ENCODE data around the gene ERP27.

ERP27 gene

GRCh38 chr12:14919455-14919854, 18.9 kb downstream of the ERP27 start:
- CTCF ChIA-PET = no interaction called here
- DNase-seq = no peak
- Mint-ChIP-seq H3K9me3 (no peaks in the 10 kb centered on the region), H3K4me3 (no peak overlapping the region), H3K27me3 (no peaks in the 10 kb centered on the region), H3K36me3 (peaks cover 72% of the 10 kb centered on the region), H3K4me1 (peaks cover 17% of the 10 kb centered on the region), H3K27ac (no peak overlapping the region)

- H3K27ac Mint-ChIP-seq = no peak overlapping the region
- no peaks in the 10 kb centered on the region for H3K27me3 Mint-ChIP-seq
- CTCF ChIA-PET = no interaction called here
- peaks cover 84% of the 10 kb centered on the region for H3K36me3 Mint-ChIP-seq
- H3K9me3 Mint-ChIP-seq = no peaks in the 10 kb centered on the region
- no peak overlapping the region for H3K4me3 Mint-ChIP-seq
- H3K4me1 Mint-ChIP-seq = peaks cover 13% of the 10 kb centered on the region
- DNase-seq = no peak
These were observed 22.6 kb downstream of the ERP27 start for GRCh38 chr12:14915736-14916135.

- H3K4me3 Mint-ChIP-seq = no peak overlapping the region
- H3K27me3 Mint-ChIP-seq = no peaks in the 10 kb centered on the region
- no peak overlapping the region for H3K27ac Mint-ChIP-seq
- no peak for DNase-seq
- CTCF ChIA-PET = no interaction called here
- H3K4me1 Mint-ChIP-seq = peaks cover 4% of the 10 kb centered on the region
- no peaks in the 10 kb centered on the region for H3K9me3 Mint-ChIP-seq
- peaks cover 79% of the 10 kb centered on the region for H3K36me3 Mint-ChIP-seq
These were observed 25.0 kb downstream of the ERP27 start for GRCh38 chr12:14913381-14913781.

DNA sequence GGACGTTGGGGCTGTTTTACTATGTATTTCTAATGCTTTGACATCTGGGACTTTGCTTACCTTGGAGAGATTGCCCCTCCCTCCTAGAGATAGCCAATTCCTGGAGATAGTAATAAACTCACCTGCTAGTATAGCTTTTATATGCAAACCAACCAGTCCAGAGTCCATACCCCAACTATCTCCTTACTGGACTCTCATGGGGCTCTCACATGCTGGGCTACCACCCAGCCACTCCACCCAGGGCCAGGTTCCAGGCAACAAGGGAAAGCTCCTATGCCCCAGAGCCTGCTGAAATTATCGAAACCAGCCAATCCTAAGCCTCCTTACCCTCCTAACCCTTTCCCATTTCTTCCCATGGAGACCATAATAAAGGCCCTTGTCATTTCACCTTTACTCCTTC, 27.2 kb downstream of the ERP27 start:
- H3K27me3 Mint-ChIP-seq = no peaks in the 10 kb centered on the region
- CTCF ChIA-PET = interaction anchor here (1.3 kb wide), 1 partner anchor 10 kb away, joined by 4 read pairs; no protein-coding TSS in a partner anchor
- peaks cover 69% of the 10 kb centered on the region for H3K36me3 Mint-ChIP-seq
- no peak overlapping the region for H3K4me3 Mint-ChIP-seq
- DNase-seq = no peak
- peaks cover 4% of the 10 kb centered on the region for H3K4me1 Mint-ChIP-seq
- no peak overlapping the region for H3K27ac Mint-ChIP-seq
- no peaks in the 10 kb centered on the region for H3K9me3 Mint-ChIP-seq

GRCh38 chr12:14910090-14910915, 28.0 kb downstream of the ERP27 start:
- Mint-ChIP-seq H3K4me1 (peaks cover 4% of the 10 kb centered on the region), H3K9me3 (no peaks in the 10 kb centered on the region), H3K36me3 (peaks cover 66% of the 10 kb centered on the region), H3K27ac (no peak overlapping the region), H3K4me3 (no peak overlapping the region), H3K27me3 (no peaks in the 10 kb centered on the region)
- CTCF ChIA-PET = interaction anchor here (1.1 to 1.3 kb wide), 2 partner anchors 9 to 311 kb away, joined by 3 to 4 read pairs; partner anchors contain the start of gene RERG
- no peak for DNase-seq

- Mint-ChIP-seq H3K36me3 (peaks cover 49% of the 10 kb centered on the region), H3K9me3 (no peaks in the 10 kb centered on the region), H3K4me1 (peaks cover 2% of the 10 kb centered on the region), H3K4me3 (no peak overlapping the region), H3K27ac (no peak overlapping the region), H3K27me3 (no peaks in the 10 kb centered on the region)
- DNase-seq = no peak
- CTCF ChIA-PET = no interaction called here
These were observed 30.4 kb downstream of the ERP27 start for GRCh38 chr12:14907953-14908352.

DNA sequence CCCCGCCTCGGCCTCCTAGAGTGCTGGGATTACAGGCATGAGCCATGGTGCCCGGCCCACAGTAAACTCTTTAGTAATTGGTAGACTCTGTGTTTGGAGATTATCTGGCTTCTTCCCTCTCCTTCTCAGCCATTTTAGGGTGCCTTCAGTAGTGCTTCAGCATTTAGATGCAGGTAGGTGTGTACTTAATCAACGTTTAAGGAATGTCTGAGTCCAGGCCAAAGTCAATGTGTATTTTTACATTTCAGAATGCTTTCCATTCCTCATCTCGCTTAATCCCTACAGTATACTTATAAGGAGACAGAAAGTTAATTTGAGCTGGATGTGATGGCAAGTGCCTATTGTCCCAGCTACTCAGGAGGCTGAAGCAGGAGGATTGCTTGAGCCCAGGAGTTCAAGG, 32.2 kb downstream of the ERP27 start:
- peaks cover 36% of the 10 kb centered on the region for H3K36me3 Mint-ChIP-seq

DNA sequence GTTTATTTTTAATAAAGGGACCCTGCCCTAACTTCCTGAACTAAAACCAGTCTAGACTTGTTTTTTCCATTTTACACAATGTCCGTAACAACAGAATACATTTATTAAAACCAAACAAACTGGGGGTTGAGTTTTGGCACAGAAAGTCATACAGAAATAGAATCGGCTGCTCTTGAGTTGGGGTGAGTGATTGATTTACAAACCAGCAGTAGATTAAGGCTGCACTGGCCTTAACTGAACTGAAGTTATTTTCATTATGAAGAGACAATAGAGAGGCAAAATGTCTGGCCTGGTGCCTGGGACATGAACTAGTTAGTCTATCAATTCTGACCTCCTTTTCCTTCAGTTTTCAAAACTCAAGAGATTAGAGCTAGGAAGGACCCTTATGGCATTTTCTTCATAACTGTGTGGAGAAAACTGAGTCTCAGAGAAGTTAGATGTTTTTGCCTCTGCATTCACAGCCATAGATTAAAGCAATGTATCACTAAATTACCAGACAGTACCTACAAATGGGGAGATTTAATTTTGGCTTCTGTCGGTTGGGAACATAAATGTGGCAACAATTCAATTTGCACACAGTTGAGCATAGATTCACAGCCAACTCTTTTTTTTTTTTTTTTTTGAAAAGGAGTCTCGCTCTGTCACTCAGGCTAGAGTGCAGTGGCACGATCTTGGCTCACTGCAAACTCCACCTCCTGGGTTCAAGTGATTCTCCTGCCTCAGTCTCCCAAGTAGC, 32.9 kb downstream of the ERP27 start:
- CTCF ChIA-PET = no interaction called here
- H3K4me1 Mint-ChIP-seq = peaks cover 6% of the 10 kb centered on the region
- peaks cover 31% of the 10 kb centered on the region for H3K36me3 Mint-ChIP-seq
- H3K4me3 Mint-ChIP-seq = no peak overlapping the region
- no peak for DNase-seq
- H3K9me3 Mint-ChIP-seq = no peaks in the 10 kb centered on the region
- no peaks in the 10 kb centered on the region for H3K27me3 Mint-ChIP-seq
- H3K27ac Mint-ChIP-seq = no peak overlapping the region

More for the DNA sequence above, 32.2 kb downstream of the ERP27 start:
- H3K4me1 Mint-ChIP-seq = peaks cover 6% of the 10 kb centered on the region
- no peak overlapping the region for H3K4me3 Mint-ChIP-seq
- H3K27me3 Mint-ChIP-seq = no peaks in the 10 kb centered on the region
- CTCF ChIA-PET = no interaction called here
- no peaks in the 10 kb centered on the region for H3K9me3 Mint-ChIP-seq
- no peak overlapping the region for H3K27ac Mint-ChIP-seq
- no peak for DNase-seq

GRCh38 chr12:14904854-14905253, 33.5 kb downstream of the ERP27 start:
- Mint-ChIP-seq H3K9me3 (no peaks in the 10 kb centered on the region), H3K27me3 (no peaks in the 10 kb centered on the region), H3K27ac (no peak overlapping the region), H3K4me1 (peaks cover 6% of the 10 kb centered on the region), H3K4me3 (no peak overlapping the region), H3K36me3 (peaks cover 28% of the 10 kb centered on the region)
- no peak for DNase-seq
- CTCF ChIA-PET = no interaction called here

GRCh38 chr12:14903386-14904098, 34.8 kb downstream of the ERP27 start:
- Mint-ChIP-seq H3K9me3 (no peaks in the 10 kb centered on the region), H3K27ac (no peak overlapping the region)
- CTCF ChIA-PET = interaction anchor here (0.7 to 1.1 kb wide), 2 partner anchors 30 to 115 kb away, joined by 3 to 4 read pairs; no protein-coding TSS in a partner anchor

DNA sequence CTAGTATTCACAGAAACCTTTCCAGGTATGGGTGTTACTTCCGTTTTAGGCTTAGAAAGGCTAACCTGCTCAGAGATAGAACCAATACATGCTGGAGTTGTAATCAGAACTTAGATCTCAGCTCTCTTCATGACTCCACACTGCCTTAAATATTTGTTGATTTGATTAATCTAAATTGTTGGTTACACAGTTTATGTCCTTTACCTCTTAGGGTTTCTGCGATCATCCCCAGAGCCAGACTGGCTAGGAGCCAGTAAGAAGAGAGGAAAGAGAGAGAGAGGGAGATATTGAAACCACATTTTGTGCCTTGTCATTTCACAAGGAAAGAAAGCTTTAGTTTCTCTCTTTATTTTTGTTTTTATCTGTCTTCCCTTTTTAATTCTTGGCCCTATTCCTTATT, 35.9 kb downstream of the ERP27 start:
- no peak for DNase-seq
- peaks cover 6% of the 10 kb centered on the region for H3K4me1 Mint-ChIP-seq
- H3K4me3 Mint-ChIP-seq = no peak overlapping the region
- no peaks in the 10 kb centered on the region for H3K9me3 Mint-ChIP-seq
- peaks cover 10% of the 10 kb centered on the region for H3K36me3 Mint-ChIP-seq
- no peaks in the 10 kb centered on the region for H3K27me3 Mint-ChIP-seq
- CTCF ChIA-PET = interaction anchor here (0.7 kb wide), 1 partner anchor 93 kb away, joined by 3 read pairs; no protein-coding TSS in a partner anchor
- no peak overlapping the region for H3K27ac Mint-ChIP-seq

More at GRCh38 chr12:14903386-14904098, 34.8 kb downstream of the ERP27 start:
- Mint-ChIP-seq H3K4me1 (peaks cover 6% of the 10 kb centered on the region), H3K27me3 (no peaks in the 10 kb centered on the region), H3K4me3 (no peak overlapping the region), H3K36me3 (peaks cover 20% of the 10 kb centered on the region)
- no peak for DNase-seq

DNA sequence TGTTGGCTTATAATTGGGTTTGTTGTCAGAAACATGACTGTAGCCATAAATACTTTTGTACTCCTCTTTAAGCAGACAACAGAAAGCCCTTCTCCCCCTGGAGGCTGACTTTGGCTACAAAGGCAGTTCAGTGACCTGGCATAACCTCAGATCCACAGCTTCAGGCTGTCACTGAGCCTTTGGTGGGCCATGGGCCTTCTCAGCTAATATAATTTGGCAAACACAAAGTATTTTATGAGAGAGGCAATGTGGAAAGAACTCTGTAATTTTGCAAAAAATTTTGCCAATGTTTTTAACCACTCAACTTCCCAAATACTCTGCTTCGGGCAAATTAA, 37.1 kb downstream of the ERP27 start:
- Mint-ChIP-seq H3K27me3 (no peaks in the 10 kb centered on the region), H3K4me1 (peaks cover 6% of the 10 kb centered on the region), H3K4me3 (no peak overlapping the region), H3K36me3 (peaks cover 8% of the 10 kb centered on the region), H3K9me3 (no peaks in the 10 kb centered on the region), H3K27ac (no peak overlapping the region)
- CTCF ChIA-PET = interaction anchor here (1.5 kb wide), 1 partner anchor 9 kb away, joined by 4 read pairs; no protein-coding TSS in a partner anchor
- DNase-seq = no peak

DNA sequence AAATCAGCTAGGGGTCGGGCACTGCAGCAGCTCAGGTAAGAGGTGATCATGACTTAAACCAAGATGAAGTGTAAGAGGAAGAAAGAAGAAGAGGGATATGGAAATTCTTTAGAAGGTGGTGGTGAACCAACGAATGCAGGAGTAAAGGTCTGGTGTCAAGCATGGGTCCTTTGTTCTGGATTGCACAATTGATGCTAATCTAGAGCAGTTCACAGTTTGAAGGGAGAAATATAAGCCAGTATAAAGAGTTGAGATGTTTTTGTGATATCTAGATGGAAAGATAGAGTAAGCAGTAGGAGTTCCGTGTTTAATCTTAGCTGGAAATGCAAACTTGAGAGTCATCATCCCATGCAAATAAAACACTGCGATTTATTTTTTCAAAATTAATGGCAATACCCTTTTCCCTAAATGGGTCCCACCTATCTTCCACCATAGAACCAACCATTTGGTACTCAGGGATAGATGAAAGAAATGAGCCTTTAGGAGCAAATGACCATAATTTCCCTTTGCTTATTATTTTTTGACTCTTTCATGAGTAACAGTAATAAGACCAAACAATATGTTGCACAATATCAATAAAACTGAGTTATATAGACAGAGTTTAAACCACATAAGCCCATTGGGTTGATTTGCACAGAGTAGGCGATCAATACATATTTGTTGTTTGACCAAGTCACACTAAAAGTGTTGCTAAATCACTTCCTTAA, 37.7 kb downstream of the ERP27 start:
- Mint-ChIP-seq H3K27me3 (no peaks in the 10 kb centered on the region), H3K9me3 (no peaks in the 10 kb centered on the region), H3K4me3 (no peak overlapping the region), H3K4me1 (peaks cover 6% of the 10 kb centered on the region), H3K36me3 (peaks cover 6% of the 10 kb centered on the region), H3K27ac (no peak overlapping the region)
- no peak for DNase-seq
- CTCF ChIA-PET = interaction anchor here (1.5 kb wide), 1 partner anchor 10 kb away, joined by 4 read pairs; no protein-coding TSS in a partner anchor
